ENCODE data around the gene GTF2F1. TPM values are rescaled to one million over a fixed set of nuclear protein-coding genes. Genes with fewer than 3 reads are reported as not detected.

The GTF2F1 gene
- total and polyA plus RNA-seq, 2 experiments from 2014 or later: 43.0 to 96.7 TPM

DNA sequence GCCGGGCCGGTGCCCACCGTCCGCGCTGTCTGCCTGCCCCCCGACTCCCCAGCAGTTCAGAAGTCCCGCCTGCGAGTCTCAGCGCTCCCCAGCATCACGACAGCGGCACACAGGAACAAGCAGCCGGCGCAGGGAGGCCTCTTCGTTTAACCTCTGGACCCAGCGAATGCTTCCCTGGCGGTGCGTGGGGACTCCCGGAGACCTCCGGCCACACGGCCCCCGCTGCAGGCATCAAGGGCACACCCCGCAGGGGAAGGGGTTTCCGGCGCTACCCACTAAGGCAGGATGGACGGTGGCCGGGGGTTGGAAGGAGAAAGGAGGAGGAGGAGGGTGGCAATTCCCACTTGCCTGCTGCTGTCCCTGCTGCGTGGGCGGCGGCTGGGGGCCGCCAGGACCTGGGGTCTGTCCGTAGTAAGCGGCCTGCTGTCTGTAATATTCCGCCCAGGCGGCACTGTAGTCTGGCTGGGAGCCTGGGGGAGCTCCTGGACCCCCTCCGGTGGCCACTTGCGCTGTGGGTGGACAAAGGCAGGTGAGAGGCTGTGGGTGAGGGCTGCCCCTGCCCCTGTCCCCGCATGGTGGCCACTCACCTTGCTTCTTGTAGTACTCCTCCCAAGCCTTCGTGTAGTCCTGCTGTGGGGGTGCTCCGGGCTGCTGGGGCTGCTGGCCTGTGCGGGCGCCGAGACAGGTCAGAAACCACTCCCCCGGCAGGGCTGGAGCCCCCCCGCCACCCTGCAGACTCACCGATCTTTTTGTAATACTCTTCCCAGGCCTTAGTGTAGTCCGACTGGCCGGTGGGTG is 22.0 kb upstream of the GTF2F1 start:
- TF ChIP-seq CTCF (IDR thresholded peaks at IDR 0.05; ENCODE audit: low read depth, low read length): no peak
- Histone ChIP-seq H3K27ac (no peak overlapping the region), H3K27me3 (no peaks in the 10 kb centered on the region), H3K4me1 (ENCODE audit: low read depth) (no peaks in the 10 kb centered on the region), H3K4me3 (no peak overlapping the region), H3K9me3 (ENCODE audit: low read depth) (no peaks in the 10 kb centered on the region), H3K36me3 (peaks cover 52% of the 10 kb centered on the region)
- DNase-seq (ENCODE audit: low read depth in 1 of 2, low spot score in 1 of 2): no peak

GRCh38 chr19:6413721-6414643 is 21.0 kb upstream of the GTF2F1 start:
- Histone ChIP-seq H3K36me3 (peaks cover 46% of the 10 kb centered on the region), H3K4me3 (no peak overlapping the region), H3K9me3 (ENCODE audit: low read depth) (no peaks in the 10 kb centered on the region), H3K27ac (peak overlapping the region; percentile 43), H3K27me3 (no peaks in the 10 kb centered on the region), H3K4me1 (ENCODE audit: low read depth) (no peaks in the 10 kb centered on the region)
- DNase-seq (ENCODE audit: low read depth in 1 of 2, low spot score in 1 of 2): no peak
- TF ChIP-seq CTCF (IDR thresholded peaks at IDR 0.05; ENCODE audit: low read depth, low read length): no peak

GRCh38 chr19:6413291-6413690 is 20.3 kb upstream of the GTF2F1 start:
- Histone ChIP-seq H3K36me3 (peaks cover 41% of the 10 kb centered on the region), H3K4me1 (ENCODE audit: low read depth) (no peaks in the 10 kb centered on the region), H3K27ac (no peak overlapping the region), H3K27me3 (no peaks in the 10 kb centered on the region), H3K9me3 (ENCODE audit: low read depth) (no peaks in the 10 kb centered on the region), H3K4me3 (no peak overlapping the region)
- no peak for DNase-seq (ENCODE audit: low read depth in 1 of 2, low spot score in 1 of 2)
- TF ChIP-seq CTCF (IDR thresholded peaks at IDR 0.05; ENCODE audit: low read depth, low read length): no peak

DNA sequence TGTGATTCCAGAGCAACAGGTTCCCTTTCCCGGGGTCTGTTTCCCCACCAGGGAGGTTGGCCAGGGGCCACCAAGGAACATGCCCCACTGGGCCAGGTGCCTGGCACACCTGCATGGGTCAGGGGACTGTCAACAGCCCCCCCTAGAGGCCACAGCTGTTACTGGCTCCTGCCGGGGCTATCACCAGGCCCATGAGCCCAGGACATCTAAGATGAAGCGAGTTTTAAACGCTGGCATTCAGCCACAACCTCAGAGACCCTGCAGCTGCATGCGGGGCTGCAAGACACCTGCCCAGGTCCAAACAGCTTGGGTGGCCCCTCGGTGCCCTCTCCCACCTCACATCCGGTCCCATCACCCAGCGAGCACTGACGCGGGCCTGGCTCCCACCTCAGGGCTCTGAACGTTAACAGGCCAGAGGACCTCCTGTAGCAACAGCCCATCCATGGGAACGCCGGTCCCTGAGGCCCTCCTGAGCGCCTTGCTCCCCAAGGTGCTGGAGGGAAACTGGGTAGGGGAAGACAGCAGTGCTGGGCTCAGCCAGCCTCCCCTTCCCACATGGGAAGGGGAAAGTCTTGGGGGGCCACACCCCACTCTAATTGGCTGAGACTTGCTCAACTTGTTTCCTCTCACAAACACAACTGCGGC is 19.6 kb upstream of the GTF2F1 start:
- peaks cover 35% of the 10 kb centered on the region for H3K36me3 ChIP-seq
- peak; percentile 27 to 67 for DNase-seq (ENCODE audit: low read depth in 1 of 2, low spot score in 1 of 2)
- no peak overlapping the region for H3K4me3 ChIP-seq
- no peaks in the 10 kb centered on the region for H3K4me1 ChIP-seq (ENCODE audit: low read depth)
- H3K27ac ChIP-seq: peak overlapping the region; percentile 54
- no peaks in the 10 kb centered on the region for H3K27me3 ChIP-seq
- no peaks in the 10 kb centered on the region for H3K9me3 ChIP-seq (ENCODE audit: low read depth)
- peak; percentile 60 for TF ChIP-seq CTCF (IDR thresholded peaks at IDR 0.05; ENCODE audit: low read depth, low read length)

- Histone ChIP-seq H3K4me1 (ENCODE audit: low read depth) (no peaks in the 10 kb centered on the region), H3K9me3 (ENCODE audit: low read depth) (no peaks in the 10 kb centered on the region), H3K4me3 (no peak overlapping the region), H3K36me3 (peaks cover 30% of the 10 kb centered on the region), H3K27me3 (no peaks in the 10 kb centered on the region), H3K27ac (peak overlapping the region; percentile 39)
- no peak for TF ChIP-seq CTCF (IDR thresholded peaks at IDR 0.05; ENCODE audit: low read depth, low read length)
- no peak for DNase-seq (ENCODE audit: low read depth in 1 of 2, low spot score in 1 of 2)
Measured at GRCh38 chr19:6412061-6412446, 19.1 kb upstream of the GTF2F1 start.

Data from cardiac muscle cell (in vitro differentiated cells and primary cell).